ENCODE measurements around the gene GLB1L3. TPM values are rescaled to one million over a fixed set of nuclear protein-coding genes. Genes with fewer than 3 reads are reported as not detected.
A peak's percentile ranks its signal among the peaks of the same experiment; 100 is the strongest.
"Not testable (repeated sequence)": the region's sequence is repeated elsewhere in the genome, so short reads cannot be mapped to it uniquely, and the experiment has no call there.

GLB1L3 gene
- polyA plus RNA-seq, 10 donors, result 0.05 to 0.26 (median 0.11) TPM; not detected in 4

DNA sequence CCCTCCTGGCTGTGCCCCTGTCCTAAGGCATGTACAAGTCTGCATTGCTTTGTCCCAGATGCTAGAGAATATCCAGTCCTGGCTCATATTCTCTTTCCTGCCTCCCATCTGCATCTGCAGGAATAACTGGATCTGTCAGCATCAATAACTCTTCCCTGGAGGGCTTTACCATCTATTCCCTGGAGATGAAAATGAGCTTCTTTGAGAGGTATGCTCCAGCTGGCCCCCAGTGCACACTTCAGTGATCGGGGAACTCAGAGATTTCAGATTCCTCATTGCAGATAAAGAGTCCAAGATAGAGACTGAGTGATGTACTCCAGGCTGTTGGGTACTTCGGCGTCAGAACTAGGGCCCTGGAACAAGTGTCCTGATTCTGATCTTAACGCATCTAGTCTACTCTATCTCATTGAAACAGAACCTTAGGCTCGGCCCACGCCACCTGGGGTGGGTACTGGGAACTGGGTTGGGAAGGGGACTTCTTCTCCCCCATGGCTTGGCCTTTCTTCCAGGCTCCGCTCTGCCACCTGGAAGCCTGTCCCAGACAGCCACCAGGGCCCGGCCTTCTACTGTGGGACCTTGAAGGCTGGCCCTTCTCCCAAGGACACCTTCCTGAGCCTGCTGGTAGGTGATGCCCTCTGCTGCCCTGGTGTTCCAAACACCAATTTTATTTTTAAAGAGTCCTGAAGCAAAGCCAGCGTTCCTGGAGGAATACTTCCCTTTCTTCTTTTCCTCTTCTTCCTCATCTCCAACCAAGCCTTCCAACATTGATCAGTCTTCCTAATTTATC, 37.8 kb downstream of the GLB1L3 start:
- DNase-seq, result no peak

DNA sequence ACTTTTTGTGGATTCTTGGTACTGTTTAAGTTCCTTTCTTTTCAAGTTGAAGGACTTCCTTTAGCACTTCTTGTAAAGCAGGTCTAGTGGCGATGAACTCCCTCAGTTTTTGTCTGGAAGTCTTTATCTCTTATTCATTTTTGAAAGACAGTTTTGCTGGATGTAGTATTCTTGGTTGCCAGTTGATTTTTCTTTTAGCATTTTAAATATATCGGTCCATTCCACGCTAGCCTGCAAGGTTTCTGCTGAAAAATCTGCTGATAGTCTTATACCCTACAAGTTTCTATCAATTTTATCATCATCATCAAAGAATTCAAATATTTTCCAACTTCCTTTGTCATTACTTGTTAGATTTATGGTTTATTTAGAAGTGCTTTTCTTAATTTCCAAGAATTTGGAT, 40.9 kb downstream of the GLB1L3 start:
- no peak for DNase-seq

DNA sequence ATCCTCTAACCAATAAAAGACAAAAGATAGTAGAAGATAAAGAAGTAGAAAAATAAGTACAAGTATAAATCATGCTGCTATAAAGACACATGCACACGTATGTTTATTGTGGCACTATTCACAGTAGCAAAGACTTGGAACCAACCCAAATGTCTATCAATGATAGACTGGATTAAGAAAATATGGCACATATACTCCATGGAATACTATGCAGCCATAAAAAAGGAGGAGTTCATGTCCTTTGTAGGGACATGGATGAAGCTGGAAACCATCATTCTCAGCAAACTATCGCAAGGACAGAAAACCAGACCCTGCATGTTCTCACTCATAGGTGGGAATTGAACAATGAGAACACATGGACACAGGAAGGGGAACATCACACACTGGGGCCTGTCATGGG, 45.2 kb downstream of the GLB1L3 start:
- DNase-seq, result not testable (repeated sequence)

DNA sequence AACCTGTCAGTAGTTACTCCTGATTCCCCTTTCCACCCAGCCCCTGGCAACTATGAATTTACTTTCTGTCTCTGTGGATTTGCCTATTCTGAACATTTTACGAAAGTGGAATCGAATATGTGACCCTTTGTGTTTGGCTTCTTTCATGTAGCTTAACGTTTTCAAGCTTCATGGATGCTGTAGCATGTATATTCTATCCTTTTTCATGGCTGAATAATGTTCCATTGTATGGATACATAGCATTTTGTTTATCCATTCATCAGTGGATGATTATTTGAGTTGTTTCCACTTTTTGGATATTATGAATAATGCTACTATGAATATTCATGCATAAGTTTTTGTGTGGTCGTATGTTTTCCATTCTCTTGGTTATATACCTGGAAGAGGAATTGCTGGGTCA, 46.4 kb downstream of the GLB1L3 start:
- no peak for DNase-seq

DNA sequence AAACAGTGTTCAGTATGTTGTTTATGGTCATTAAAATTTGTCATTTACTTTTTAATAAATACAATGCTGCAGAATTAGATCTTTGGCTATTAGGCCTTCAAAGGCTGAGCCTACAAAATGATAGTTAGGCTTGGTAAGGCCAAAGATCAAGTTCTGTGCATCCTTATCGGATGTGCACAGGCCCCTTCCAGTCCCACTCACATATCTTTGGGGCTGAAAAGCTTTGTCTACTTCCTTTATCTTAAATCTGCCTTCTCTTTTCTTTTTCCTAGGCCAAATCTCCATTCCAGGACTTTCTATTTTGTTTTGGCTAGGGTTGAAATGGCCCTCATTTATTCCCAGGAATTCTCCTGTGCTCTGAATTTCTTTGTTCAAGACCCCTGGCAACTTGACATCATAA, 52.3 kb downstream of the GLB1L3 start:
- DNase-seq, result no peak

DNA sequence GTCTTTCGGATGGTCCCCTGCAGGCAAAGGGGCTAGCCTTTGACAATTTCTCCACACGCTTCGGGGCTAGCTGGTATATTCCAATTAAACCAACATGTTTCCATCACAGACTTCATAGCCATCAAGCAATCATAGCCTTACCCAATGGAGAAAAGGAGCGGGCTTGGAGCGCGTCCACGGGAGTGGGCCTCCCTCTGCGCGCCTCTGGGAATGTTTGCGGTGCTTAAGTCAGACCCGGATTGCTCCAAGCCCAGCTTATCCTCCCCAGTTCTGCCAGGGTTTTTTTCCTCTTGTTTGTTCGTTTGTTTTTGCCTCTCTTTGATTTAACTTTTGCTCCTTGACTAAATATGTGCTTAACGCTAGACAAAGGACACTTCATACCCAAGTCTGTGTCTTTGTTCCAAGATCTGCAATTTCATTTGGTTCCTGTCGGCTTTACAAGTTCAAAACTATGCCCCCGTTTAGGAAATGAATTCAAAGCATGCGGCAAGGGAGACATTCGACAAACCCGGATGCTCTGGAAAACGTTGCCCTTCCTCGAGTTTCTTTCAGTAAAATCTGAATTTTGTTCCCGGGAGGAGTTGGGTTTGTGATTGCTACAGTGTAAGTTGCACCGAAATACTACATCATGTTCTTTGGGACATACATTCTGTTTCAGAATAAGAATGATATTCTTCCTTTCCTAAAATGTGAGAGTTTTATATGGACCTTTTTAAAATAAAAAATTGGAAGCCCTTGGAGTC, 54.6 kb downstream of the GLB1L3 start:
- DNase-seq, result peak in 1 of 3 donors; percentile 2

DNA sequence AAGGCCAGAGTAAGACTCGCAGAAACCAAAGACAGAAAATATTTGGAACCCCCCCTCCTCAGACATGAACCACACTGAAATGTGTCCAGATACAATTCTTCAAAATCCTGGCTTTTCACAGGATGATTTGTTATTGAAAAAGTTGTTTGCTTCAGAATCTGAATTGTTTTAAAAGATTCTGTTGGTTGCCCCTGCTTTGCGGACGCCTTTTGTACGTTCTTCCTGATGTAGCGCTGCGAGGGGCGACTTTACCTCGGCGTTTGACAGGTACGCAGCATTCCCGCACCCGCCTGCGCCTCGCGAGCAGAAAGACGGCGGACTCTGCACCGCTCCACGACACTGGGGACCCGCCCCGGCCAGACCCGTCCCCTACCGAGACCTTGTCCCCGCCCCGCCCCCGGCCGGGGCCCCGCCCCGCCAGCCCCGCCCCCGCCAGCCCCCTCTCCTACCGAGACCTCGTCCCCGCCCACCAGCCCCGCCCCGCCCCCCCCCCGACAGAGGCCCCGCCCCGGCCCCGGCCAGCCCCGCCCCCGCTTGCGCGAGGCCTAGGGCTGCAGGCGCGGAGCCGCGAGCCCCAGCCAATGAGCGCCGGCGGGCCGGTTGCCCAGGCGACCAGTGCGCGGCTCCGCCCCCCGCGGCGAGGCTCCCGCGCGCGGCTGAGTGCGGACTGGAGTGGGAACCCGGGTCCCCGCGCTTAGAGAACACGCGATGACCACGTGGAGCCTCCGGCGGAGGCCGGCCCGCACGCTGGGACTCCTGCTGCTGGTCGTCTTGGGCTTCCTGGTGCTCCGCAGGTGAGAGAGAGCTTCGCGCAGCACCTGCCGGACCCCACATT, 55.4 kb downstream of the GLB1L3 start, which contains the start of gene GLB1L2:
GLB1L2 (plus strand) TSS at position 635 of the 835 bp plus-strand sequence; CDS start at position 709, 74 bp downstream.
- peak; percentile 30 to 61 (median 43) for DNase-seq

DNA sequence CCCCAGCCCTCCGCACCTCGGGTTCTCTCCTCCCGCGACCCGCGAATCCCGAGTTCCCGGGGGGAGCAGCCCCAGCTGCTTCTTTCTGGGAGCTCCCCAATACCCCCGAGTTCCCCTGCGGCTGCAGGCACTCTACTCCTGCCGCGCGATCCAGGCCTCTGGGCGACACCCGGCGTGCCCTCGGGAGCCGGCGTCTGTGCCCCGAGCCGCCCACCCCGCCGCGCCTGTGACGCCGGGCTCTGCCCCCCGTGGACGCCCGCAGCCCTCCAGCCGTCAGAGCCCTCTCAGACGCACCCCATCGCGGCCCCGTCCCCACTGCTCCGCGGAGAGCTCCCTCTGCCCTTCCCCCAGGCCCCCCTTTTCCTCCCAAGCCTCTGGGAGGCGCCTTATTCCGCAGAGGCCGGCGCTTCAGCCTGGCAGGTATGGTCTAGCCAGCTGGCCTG, 56.0 kb downstream of the GLB1L3 start:
- DNase-seq, result no peak

DNA sequence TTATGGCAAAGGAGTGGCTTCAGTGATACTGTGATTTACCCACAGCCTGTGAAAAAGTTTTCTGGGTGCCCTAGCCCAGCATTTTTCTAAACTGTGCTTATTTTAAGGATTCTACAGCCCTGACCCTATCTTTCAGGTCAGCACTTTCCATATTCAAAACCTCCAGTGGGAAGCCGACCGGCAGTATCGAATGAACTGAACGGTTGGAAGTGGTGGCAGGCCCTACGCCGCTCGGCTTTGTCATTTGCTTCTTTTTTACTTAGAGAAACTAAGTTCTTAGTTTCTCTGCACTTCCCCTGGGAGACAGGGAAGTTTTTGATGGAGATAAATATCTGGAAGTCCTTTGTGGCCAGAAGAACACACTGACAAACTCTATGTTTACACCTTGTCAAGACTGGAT, 56.6 kb downstream of the GLB1L3 start:
- no peak for DNase-seq

DNA sequence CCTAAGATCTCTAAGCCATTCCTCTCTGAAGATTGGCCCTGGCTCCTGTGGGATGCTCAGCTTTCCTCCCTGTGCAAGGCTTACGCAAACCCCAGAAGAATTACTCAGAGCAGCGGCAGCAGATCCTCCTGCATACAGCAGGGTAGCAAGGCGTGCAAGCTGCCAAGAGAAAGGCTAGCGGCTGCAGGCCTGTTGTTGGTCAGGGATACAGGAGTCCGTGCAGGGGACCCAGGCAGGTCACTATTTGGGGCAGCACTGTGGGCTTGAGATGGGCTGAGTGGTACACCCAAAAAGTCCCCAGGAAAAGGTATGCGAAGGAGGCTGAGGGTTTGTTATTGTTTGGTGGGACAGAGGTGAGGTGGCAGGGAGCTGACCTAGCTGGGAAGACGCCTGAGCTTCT, 57.1 kb downstream of the GLB1L3 start:
- DNase-seq, result no peak

DNA sequence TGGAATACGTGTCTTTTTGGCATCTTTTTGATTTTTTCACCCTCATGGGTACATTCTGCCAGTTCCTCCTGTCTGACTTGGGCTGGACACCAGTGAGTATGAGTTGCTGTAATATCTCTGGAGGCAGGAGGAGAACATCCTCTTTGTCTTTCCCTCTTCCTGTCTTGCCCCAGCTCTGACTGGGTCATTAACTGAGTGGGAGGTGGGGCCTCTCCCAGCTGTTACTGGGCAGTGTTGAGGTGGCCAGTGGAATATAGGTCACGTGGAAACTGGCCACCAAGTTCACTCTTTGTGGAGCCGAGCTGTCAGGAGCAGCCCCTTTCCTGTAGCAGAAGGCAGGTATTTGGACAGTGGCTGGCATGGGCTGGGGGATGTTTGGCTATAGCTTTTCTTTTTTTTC, 57.8 kb downstream of the GLB1L3 start:
- DNase-seq, result no peak

DNA sequence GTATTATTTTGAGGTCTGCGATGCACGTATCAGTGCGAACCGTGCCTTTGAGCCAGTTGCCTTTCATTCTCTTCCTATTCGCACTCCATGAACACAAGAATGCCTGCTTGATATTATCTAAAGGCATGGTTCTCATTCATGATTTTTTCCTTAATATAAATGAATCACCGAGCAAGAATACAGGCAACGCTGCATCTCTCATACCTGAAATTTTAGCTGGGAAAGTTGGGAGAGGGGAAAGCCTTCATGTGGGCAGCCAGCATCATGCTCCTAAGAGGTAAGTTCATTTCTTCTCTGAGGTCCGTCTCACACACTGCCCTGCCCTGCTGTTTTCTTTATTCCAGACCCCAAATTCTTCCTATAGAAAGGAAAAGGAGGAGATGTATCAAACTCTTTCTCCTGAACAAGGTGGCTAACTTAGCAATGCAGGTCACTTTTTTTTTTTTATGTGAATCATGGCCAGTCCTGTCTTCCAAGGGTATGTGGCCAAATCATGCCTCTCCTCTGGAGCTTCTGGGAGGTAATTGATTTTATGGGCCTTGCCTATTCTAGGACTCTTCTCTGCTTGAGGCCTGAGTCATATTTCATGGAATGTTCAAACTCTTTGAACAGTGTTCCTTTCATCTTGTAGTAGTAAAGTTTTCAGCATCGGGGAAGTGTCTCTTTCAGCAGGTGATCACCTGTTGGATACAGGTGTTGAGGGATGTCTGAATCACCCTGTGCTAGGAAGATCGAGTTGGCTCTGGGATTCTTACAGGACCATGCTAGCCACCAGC, 58.8 kb downstream of the GLB1L3 start:
- DNase-seq, result no peak

DNA sequence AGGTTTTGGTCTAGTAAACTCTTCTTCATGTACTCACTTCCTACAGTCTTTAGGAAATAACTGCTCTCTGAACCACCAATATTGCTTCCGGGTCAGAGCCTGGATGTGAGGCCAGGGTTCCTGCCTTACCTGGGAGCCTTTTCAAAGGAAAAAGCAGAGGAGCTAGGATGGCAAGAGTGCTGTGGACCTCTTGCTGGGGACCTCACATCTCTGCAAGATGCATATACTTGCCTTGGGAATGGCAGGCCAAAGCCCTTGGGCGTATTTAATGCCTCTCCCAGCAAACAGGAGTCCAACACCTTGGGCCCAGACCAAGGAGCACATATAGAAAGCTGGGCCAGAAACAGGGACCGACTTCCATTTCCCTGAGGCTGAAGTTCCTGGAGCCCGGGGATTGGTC, 60.9 kb downstream of the GLB1L3 start:
- DNase-seq, result no peak

DNA sequence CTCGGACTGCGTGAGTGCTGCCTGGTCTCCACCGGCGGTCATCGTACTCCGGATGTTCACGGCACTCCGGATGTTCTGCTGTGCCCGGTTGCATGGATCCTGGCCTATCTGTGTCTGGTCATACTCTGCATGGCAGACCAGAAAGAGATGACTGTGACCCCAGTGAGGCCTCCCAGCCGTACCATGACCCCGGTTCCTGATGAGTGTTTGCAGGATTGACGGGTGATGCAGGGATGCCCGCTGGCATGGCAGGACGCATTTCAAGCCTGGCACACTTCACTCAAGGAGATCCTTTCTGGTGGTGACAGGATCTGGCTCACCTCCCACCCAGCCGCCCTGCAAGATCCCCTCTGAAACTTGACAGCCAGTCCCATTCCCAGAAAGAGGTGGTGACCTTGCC, 61.9 kb downstream of the GLB1L3 start:
- no peak for DNase-seq

DNA sequence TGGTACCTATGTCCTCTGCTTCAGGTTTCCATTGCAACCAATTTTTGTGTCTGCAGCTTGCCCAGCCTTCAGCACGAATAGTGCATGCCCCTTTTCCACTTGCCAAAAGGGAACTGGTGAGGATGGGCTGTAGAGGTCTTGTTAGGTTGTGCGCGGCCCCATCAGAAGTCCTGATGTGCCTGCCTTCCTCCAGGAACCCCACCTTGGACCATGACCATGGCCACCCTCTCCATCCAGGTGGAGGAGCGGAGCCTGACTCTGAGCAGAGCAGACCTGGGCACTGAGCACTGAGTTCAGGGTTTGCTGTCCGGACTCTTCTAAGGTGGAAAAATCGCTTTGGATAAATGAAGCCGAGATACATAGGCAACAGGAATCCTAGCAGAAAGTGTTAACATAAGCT, 62.5 kb downstream of the GLB1L3 start:
- DNase-seq, result no peak

DNA sequence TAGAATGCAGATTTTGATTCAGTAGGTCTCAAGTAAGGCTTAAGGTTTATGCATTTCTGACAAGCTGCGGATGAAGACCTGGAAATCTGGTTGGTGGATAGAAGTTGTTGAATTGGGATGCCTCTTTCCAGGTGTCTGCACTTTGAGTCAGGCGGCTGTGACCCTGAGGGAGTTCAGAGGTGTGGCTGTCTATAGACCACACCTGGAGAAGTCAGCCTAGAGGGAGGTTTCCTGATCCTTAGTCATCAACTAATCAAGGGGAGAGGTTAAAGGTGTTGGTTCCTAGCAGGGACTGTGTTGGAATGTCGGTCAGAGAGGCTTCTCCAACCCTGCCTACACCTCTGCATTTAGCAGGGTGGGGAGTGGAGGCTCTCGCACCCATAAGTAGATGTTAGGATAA, 63.6 kb downstream of the GLB1L3 start:
- DNase-seq, result no peak

DNA sequence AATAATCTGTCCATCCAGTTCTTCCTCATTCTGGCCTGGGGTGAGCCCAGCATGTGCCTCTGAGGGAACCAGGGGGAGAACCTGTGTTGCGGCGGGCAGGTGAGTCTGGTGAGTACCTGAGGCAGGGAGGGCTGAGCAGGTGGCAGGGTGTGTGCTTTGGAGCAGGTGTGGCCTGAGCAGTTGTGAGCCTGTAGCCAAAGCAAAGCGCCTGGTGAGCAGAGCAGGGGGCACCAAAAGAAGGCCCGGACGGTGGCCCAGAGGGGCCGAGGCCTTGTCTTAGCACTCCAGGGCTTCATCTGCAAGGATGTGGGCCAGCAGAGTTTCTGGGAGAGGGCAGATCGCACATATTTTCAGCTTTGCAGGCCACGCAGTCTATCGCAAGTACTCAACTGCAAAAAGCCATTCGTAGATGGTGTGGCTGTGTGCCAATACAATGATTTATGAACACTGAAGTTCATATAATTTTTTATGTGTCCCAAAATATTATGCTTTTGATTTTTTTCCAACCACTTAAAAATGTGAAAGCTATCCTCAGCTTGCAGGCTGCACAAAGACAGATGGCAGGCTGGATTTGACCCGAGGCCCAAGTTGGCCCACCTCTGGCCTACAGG, 64.3 kb downstream of the GLB1L3 start:
- no peak for DNase-seq

DNA sequence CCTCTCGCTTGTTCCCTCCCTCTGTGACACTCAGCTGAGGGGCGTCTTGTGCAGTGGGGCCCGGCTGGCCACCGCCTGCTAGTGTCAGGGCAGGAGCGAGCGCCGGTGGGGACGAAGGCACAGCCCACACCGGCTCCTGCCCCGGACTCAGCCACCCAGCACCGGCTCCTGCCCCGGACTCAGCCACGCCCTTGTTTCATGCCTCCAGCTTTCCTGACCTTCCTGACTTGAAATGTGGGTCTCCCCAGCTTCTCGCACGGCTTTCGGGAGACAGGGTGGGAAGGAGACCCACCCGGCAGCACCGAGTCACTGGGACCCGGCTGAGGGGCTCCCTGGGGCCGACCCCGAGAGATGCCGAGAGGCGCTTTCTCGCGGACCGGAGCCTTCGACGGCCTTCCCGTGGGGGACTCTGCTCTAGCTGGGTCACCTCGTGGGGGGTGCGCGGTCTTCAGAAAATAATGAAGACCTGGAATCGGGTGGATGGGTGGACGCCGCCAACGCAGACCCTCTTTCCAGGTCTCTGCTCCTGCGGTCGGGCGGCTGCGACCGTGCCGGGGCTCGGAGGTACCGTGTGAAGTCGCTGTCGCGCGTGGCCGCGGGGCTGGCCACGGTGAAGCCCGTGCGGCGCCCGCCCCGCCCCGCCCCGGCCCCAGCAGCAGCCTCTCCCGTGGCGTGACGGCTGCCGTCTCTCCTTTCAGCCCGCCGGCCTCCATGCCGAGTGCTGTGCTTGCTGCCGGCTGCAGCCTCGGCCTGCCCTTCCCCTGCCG, 65.8 kb downstream of the GLB1L3 start:
- DNase-seq, result no peak

DNA sequence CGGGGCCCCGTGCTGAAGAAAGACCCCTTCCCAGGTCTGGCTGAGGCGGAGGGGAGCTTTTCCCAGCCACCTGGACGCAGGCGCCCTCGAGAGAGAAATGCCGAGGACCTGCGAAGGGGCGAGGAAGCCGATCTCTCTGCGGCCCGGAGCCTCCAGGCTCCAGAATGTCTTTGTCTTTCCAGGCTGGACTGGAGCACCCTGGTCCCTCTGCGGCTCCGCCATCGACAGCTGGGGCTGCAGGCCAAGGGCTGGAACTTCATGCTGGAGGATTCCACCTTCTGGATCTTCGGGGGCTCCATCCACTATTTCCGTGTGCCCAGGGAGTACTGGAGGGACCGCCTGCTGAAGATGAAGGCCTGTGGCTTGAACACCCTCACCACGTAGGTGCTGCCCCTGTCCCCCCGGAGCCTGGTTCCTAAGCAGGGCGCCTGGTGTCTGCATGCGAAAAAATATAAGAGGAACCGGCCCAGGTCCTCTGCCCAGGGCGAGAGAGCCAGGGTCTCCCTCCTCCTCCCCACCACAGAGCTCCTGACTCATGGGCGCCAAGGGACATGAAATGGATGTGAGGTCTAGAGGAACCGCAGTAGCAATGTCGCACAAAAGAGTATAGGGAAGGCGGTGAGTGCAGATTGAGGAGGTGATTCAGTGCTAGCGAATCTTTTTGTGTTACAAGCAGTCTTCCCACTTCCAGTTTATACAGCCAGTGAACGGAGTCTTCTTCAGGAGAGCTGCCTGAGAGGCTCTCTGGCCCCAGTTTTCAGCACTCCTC, 66.6 kb downstream of the GLB1L3 start:
- no peak for DNase-seq

All from muscle of back (tissue), 11 donors.